ENCODE results near the gene ZNF629.

ZNF629 gene

GRCh38 chr16:30780549-30780948, 6.5 kb downstream of the ZNF629 start:
- no peak for DNase-seq (ENCODE audit: low read depth)
- no peak overlapping the region for H3K4me3 ChIP-seq (ENCODE audit: low read depth, low read length)
- TF ChIP-seq, protein P1, sequence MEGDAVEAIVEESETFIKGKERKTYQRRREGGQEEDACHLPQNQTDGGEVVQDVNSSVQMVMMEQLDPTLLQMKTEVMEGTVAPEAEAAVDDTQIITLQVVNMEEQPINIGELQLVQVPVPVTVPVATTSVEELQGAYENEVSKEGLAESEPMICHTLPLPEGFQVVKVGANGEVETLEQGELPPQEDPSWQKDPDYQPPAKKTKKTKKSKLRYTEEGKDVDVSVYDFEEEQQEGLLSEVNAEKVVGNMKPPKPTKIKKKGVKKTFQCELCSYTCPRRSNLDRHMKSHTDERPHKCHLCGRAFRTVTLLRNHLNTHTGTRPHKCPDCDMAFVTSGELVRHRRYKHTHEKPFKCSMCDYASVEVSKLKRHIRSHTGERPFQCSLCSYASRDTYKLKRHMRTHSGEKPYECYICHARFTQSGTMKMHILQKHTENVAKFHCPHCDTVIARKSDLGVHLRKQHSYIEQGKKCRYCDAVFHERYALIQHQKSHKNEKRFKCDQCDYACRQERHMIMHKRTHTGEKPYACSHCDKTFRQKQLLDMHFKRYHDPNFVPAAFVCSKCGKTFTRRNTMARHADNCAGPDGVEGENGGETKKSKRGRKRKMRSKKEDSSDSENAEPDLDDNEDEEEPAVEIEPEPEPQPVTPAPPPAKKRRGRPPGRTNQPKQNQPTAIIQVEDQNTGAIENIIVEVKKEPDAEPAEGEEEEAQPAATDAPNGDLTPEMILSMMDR (IDR thresholded peaks at IDR 0.05; ENCODE audit: low read depth, low read length, missing control alignments) = no peak
- in situ Hi-C loops (cut with HindIII; ENCODE audit: low sequenced_read_pairs) = loop anchor here (10.0 kb wide), 1 partner anchor 94 kb away; no protein-coding TSS in a partner anchor

- in situ Hi-C loops (cut with HindIII; ENCODE audit: low sequenced_read_pairs) = loop anchor here (10.0 kb wide), 1 partner anchor 95 kb away; no protein-coding TSS in a partner anchor
- no peak for DNase-seq (ENCODE audit: low read depth)
- no peak overlapping the region for H3K4me3 ChIP-seq (ENCODE audit: low read depth, low read length)
- TF ChIP-seq, protein P1 (IDR thresholded peaks at IDR 0.05; ENCODE audit: low read depth, low read length, missing control alignments) = no peak
Observed at GRCh38 chr16:30780021-30780420, 7.0 kb downstream of the ZNF629 start.

GRCh38 chr16:30779596-30779995, 7.4 kb downstream of the ZNF629 start:
- DNase-seq (ENCODE audit: low read depth) = no peak
- no peak overlapping the region for H3K4me3 ChIP-seq (ENCODE audit: low read depth, low read length)
- TF ChIP-seq, protein P1 (IDR thresholded peaks at IDR 0.05; ENCODE audit: low read depth, low read length, missing control alignments) = no peak
- in situ Hi-C loops (cut with HindIII; ENCODE audit: low sequenced_read_pairs) = no loop called here

- in situ Hi-C loops (cut with HindIII; ENCODE audit: low sequenced_read_pairs) = no loop called here
- DNase-seq (ENCODE audit: low read depth) = no peak
- H3K4me3 ChIP-seq (ENCODE audit: low read depth, low read length) = no peak overlapping the region
Observed at GRCh38 chr16:30778549-30779244, 8.3 kb downstream of the ZNF629 start.

DNA sequence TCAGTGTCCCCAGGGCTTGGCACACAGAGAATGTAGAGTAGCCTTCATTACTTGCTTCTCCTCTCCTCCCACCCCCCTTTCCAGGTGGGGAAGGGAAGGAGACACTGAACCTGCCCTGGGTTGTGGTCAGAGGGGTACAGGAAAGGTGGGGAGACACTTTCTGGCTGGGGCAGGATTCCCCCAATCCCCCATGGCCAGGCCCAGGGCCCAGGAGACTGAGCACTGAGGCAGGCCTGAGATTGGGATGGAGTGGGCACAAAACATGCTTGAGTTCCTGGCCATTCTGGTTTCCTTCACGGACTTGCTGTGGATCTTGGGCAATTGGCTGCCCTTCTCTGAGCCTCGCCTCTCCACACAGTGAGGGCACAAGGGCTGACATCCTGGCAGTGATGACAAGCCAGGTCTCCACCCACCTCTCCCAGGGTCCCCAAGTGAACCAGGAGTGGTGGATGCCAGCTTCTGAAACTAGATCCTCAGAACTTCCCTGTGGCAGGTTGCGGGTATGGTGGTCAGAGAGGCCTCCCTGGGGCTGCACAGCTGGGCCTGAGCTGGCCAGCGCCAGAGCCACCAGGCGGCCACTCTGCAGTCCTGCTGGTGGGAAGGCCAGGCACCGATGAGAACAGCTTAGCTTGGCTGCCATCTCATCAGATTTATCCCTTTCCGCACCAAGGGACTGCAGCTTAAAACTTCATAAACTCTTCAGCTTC, 9.3 kb downstream of the ZNF629 start:
- TF ChIP-seq, protein P1 (IDR thresholded peaks at IDR 0.05; ENCODE audit: low read depth, low read length, missing control alignments) = no peak
- DNase-seq (ENCODE audit: low read depth) = no peak
- in situ Hi-C loops (cut with HindIII; ENCODE audit: low sequenced_read_pairs) = no loop called here
- H3K4me3 ChIP-seq (ENCODE audit: low read depth, low read length) = no peak overlapping the region

More at GRCh38 chr16:30778549-30779244, 8.3 kb downstream of the ZNF629 start:
- TF ChIP-seq, protein P1 (IDR thresholded peaks at IDR 0.05; ENCODE audit: low read depth, low read length, missing control alignments) = no peak

DNA sequence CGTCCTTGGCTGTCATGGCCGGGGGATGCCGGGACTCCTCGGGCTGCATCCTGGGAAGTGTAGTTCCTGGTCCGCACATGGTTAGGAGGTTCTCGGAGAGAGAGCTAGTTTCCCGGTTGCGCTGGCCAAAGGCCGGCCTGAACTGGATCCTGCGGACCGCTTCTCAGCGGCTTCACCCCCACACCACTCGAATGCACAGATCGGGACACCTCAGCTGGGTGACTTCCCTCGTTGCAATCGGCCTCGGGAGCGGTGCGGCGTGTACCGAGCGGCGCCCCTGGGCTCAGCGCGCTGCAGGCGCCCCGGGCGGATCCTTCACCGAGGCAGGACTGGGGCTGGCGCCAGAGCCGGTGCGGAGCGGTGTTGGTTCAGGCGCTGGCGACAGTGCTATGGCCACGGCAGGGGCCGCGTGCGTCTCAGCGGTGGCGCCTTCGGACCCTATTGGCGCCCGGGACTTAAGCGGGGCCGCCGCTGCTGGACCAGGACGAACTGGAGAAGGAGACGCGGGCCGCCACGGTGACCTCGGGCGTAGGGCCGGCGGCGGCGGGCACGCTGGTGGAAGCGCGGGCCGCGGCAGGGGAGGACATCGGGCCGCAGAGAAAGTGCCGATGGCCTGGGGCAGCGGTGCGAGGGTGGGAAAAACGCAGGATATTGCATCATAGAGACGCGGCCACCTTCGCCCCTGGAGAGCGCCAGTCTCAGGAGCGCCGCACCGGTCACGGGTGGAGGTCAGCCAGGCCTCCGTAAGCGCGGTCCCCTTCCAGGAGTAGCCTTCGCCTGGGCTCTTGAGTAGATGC, 11.4 kb downstream of the ZNF629 start:
- TF ChIP-seq, protein P1 (IDR thresholded peaks at IDR 0.05; ENCODE audit: low read depth, low read length, missing control alignments) = no peak
- DNase-seq (ENCODE audit: low read depth) = peak; percentile 38
- peak overlapping the region; percentile 76 for H3K4me3 ChIP-seq (ENCODE audit: low read depth, low read length)
- in situ Hi-C loops (cut with HindIII; ENCODE audit: low sequenced_read_pairs) = no loop called here
